Fibroblast of lung (primary cell): ENCODE measurements around the gene FBF1. TPM values are rescaled to one million over a fixed set of nuclear protein-coding genes. Genes with fewer than 3 reads are reported as not detected.
A peak's percentile ranks its signal among the peaks of the same experiment; 100 is the strongest.

ENCODE experiments used
- DNase-seq, 2 donors: peaks; one replicate each; pipeline versions ENCODE4 v3.0.0 to v3.0.0-alpha.2; 2010; ENCODE audit warnings: low read depth in 2 of 2
- H2AFZ ChIP-seq: 2 replicates; pipeline ENCODE4 v1.5.1; 2012; ENCODE audit warnings: low read length, control low read depth, inconsistent platforms
- H3K27ac ChIP-seq: 2 replicates; pipeline ENCODE4 v1.5.1; 2011; ENCODE audit warnings: low read length, control low read depth; ENCODE audit not compliant: insufficient read depth
- H3K27me3 ChIP-seq: 2 replicates; pipeline ENCODE4 v1.5.1; 2011; ENCODE audit warnings: mild to moderate bottlenecking, low read length; ENCODE audit not compliant: control insufficient read depth, insufficient read depth
- H3K36me3 ChIP-seq: 2 replicates; pipeline ENCODE4 v1.5.1; 2011; ENCODE audit warnings: low read length; ENCODE audit not compliant: control insufficient read depth, insufficient read depth
- H3K4me1 ChIP-seq: 2 replicates; pipeline ENCODE4 v1.5.1; 2011; ENCODE audit warnings: low read length; ENCODE audit not compliant: control insufficient read depth, insufficient read depth; ENCODE audit errors: extremely low read depth
- H3K4me2 ChIP-seq: 2 replicates; pipeline ENCODE4 v1.5.1; 2011; ENCODE audit warnings: low read length, control low read depth; ENCODE audit not compliant: insufficient read depth; ENCODE audit errors: extremely low read depth
- H3K4me3 ChIP-seq, 4 experiments: fragments of 200-600 bp in 1 of 4; sonication (generic) in 1 of 4; replicated peaks in 1 of 4; 2 replicates each; pipeline ENCODE4 v1.5.1; 2011 to 2016; ENCODE audit warnings: low read length in 4 of 4, low read depth in 3 of 4, mild to moderate bottlenecking in 3 of 4, control low read depth in 2 of 4, inconsistent platforms in 1 of 4, mixed read lengths in 1 of 4; ENCODE audit not compliant: insufficient read depth in 1 of 4; ENCODE audit errors: control extremely low read depth in 1 of 4
- H3K79me2 ChIP-seq: 2 replicates; pipeline ENCODE4 v1.5.1; 2012; ENCODE audit warnings: mild to moderate bottlenecking, low read length, inconsistent platforms; ENCODE audit not compliant: control insufficient read depth, insufficient read depth
- H3K9ac ChIP-seq: 2 replicates; pipeline ENCODE4 v1.5.1; 2011; ENCODE audit warnings: mild to moderate bottlenecking, low read length, control low read depth; ENCODE audit not compliant: insufficient read depth
- H3K9me3 ChIP-seq: 2 replicates; pipeline ENCODE4 v1.5.1; 2012; ENCODE audit warnings: low read depth, low read length; ENCODE audit not compliant: control insufficient read depth, insufficient read depth
- H4K20me1 ChIP-seq: 2 replicates; pipeline ENCODE4 v1.5.1; 2011; ENCODE audit warnings: low read length; ENCODE audit not compliant: control insufficient read depth, insufficient read depth; ENCODE audit errors: extremely low read depth
- CTCF ChIP-seq, 2 donors: IDR thresholded peaks in 1 of 2; conservative IDR thresholded peaks in 1 of 2; 1 replicate in 1 of 2; 2 replicates in 1 of 2; pipeline ENCODE4 v1.5.1; 2011 to 2012; ENCODE audit warnings: low read length in 2 of 2, control low read depth in 1 of 2, inconsistent platforms in 1 of 2, low read depth in 1 of 2, mild to moderate bottlenecking in 1 of 2
- EZH2 ChIP-seq: IDR thresholded peaks from 2 replicates; pipeline ENCODE4 v1.5.1; 2012; ENCODE audit warnings: low read length, control low read depth, mild to moderate bottlenecking; ENCODE audit errors: missing control alignments
- polyA plus RNA-seq, 2 donors: library from polyadenylated mRNA; depleted of rRNA in 1 of 2; stranded (reverse) in 1 of 2; unstranded in 1 of 2; fragments of >200 nt; gene quantifications; 2 replicates each; pipeline ENCODE4 v1.2.1, GENCODE V29; 2011 to 2012; ENCODE audit warnings: missing spikeins in 1 of 2
- total RNA-seq: library from RNA; depleted of rRNA; stranded (reverse); fragments of >200 nt; gene quantifications from 2 replicates; pipeline ENCODE4 v1.2.1, GENCODE V29; 2014

FBF1 gene
- total and polyA plus RNA-seq, 2 donors (not counting 1 experiment from before 2014, with no cell fraction given), result 1.6 to 11.2 TPM

DNA sequence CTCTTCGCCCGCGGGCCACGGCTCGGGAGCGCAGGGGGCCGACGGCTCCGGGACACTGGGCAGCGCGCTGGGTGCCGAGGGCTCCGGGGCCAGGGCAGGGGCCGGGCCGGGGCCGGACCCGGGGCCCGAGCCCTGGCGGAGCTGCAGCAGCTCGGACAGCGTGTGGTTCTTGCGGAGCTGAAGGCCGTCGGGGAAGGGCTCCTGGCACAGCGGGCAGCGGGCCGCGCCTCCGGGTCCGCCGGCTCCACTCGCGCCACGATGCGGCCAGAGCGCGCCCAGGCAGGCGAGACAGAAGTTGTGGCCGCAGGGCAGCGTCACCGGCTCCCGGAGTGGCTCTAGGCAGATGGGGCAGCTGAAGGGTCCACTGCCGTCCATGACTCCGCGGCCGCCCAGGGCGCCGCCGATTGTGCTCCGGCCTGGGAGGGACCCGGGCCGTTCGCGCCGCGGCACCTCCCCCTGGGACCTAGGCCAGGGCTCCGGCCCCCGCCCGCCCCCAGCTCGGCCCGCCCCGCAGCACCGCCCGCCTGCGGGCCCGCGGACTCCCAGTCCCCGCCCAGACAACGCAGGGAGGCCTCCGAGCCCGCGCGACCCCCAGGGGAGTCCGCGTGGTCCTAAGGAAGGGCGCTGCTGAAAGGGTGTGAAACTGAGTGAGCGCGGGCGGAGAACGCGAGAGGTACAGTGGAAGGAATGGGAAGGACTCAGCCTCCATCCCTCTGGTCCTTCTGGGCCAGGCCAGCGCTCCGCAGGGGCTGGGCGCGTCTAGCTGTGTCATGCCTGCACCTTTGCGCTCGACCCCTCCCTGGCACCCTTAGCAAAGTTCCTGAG is 62.5 kb downstream of the FBF1 start, which contains the start of gene TRIM47:
Gene TRIM47, minus strand, starts transcription at position 408 of the 825 bp plus-strand sequence. Its CDS starts 33 bp downstream, at position 375.
- H3K4me1 ChIP-seq, result peaks cover 18% of the 10 kb centered on the region
- H3K79me2 ChIP-seq, result no peaks in the 10 kb centered on the region
- DNase-seq, result peak; percentile 65
- no peaks in the 10 kb centered on the region for H3K9me3 ChIP-seq
- peak within 1 kb of the TSS; percentile 73 for H3K4me2 ChIP-seq
- H3K27ac ChIP-seq, result peak within 1 kb of the TSS; percentile 76
- H2AFZ ChIP-seq, result peak within 1 kb of the TSS; percentile 3
- peak within 1 kb of the TSS; percentile 58 for H3K9ac ChIP-seq
- H4K20me1 ChIP-seq, result no peaks in the 10 kb centered on the region
- no peak for TF ChIP-seq EZH2
- peak; percentile 18 to 30 for TF ChIP-seq CTCF (conservative IDR thresholded peaks at IDR 0.05 in 1 of 2, IDR thresholded peaks at IDR 0.05 in 1 of 2; ENCODE audit: low read depth in 1 of 2, low read length in 2 of 2)
- no peaks in the 10 kb centered on the region for H3K36me3 ChIP-seq
- peak within 1 kb of the TSS; percentile 32 to 68 (median 45) for H3K4me3 ChIP-seq
- peaks cover 7% of the 10 kb centered on the region for H3K27me3 ChIP-seq

- Histone ChIP-seq H3K27ac (peak overlapping the region; percentile 76), H3K79me2 (no peaks in the 10 kb centered on the region)
- DNase-seq, result peak; percentile 57 to 72
These were observed 63.1 kb downstream of the FBF1 start for GRCh38 chr17:75877752-75878173.

More at GRCh38 chr17:75877752-75878173, 63.1 kb downstream of the FBF1 start:
- Histone ChIP-seq H3K9me3 (no peaks in the 10 kb centered on the region), H4K20me1 (no peaks in the 10 kb centered on the region), H3K36me3 (no peaks in the 10 kb centered on the region), H3K4me1 (peaks cover 23% of the 10 kb centered on the region), H2AFZ (peak overlapping the region; percentile 3), H3K4me3 (peak overlapping the region; percentile 32 to 68 (median 45)), H3K4me2 (peak overlapping the region; percentile 73), H3K9ac (peak overlapping the region; percentile 58), H3K27me3 (peaks cover 7% of the 10 kb centered on the region)
- TF ChIP-seq CTCF (conservative IDR thresholded peaks at IDR 0.05 in 1 of 2, IDR thresholded peaks at IDR 0.05 in 1 of 2; ENCODE audit: low read depth in 1 of 2, low read length in 2 of 2) (peak; percentile 30 to 36), EZH2 (no peak)
